RCC 7860 (cell line): ENCODE results near the gene AMHR2.

ENCODE experiments used
- DNase-seq: peaks from one replicate; pipeline ENCODE4 v3.0.0-alpha.2; 2015; ENCODE audit warnings: low spot score
- FAIRE-seq: peaks from 2 replicates; lab custom pipeline; 2012; peaks lifted over from hg19 to GRCh38; lab: Jason Lieb, UNC

Gene AMHR2

GRCh38 chr12:53476769-53477209 lies 53.1 kb downstream of the AMHR2 start:
- no peak for DNase-seq
- FAIRE-seq = no peak

DNA sequence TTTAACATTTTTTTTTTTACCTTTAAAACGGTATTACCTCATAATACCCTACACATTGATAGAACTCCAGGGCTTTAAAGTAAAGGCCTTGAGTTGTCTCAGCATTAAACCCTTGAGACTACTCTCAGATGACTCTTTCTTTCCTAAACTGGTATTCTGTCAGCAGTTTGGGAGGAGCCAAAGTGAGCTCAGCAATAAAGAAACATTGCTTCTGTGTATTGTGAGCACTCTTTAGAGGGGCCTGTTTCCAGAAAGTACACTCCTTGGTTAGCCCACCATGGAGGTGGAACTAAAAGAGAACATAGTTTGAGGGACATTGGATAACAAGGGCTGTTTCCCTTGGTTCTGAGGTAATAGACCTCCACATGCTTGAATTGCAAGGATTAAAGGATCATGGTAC lies 55.2 kb downstream of the AMHR2 start:
- FAIRE-seq = no peak

DNA sequence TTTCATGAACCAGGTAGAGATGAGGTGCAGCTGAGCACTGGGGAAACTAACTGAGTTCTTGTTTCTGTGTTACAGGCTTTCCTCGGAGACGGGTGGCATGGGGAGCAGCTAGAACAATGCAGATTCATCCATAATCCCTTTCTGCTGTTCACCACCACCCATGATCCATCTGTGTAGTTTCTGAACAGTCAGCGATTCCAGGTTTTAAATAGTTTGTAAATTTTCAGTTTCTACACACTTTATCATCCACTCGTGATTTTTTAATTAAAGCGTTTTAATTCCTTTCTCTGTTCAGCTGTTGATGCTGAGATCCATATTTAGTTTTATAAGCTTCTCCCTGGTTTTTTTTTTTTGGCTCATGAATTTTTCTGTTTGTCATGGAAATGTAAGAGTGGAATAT lies 55.7 kb downstream of the AMHR2 start:
- DNase-seq (no peak), FAIRE-seq (no peak)

More for the DNA sequence above, 55.2 kb downstream of the AMHR2 start:
- DNase-seq = no peak

- FAIRE-seq (no peak), DNase-seq (no peak)
Observed at GRCh38 chr12:53480491-53481442, 57.1 kb downstream of the AMHR2 start.
